HCEC 1CT (cell line): Measurements from ENCODE around the gene ST6GALNAC4.

Experiments used
- DNase-seq: peaks from one replicate; pipeline ENCODE4 v3.0.0-alpha.2; 2017

Gene ST6GALNAC4

DNA sequence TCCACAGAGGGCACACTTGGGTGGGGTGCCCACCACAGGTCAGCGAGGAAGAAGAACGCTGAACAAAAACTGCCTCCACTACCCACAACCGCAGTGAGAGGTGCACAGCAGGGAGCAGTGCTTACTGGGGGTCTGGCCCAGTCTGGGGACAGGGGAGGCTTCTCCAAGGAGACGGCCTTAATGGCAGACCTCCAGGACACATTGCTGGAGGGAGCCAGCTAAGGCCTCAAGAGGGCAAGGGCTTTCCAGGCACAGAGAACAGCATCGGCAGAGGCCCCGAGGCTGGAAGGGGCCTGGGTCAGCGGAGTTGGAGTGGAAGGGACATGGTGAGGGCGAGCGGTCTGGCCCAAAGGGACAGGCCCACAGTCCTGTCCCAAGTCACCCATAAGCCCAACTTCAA lies 29.1 kb upstream of the ST6GALNAC4 start:
- no peak for DNase-seq

DNA sequence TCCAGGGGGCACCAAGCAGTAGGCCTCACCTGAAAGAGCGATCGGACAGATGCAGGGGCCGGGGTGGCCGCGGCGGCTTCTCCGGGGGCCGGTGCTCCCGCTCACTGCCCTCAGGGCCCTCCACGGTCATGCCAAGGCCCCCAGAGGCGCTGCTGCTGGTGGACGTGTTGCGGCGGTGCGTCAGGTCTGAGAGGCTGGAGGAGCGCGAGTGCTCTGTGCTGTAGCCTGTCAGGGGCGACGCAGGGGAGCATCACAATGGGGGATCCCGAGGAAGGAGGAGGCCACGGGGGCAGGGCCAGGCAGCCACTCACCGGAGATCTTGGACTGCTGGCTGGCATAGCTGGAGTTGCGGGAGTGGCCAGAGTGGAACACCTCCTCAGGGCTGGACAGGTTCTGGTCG lies 28.5 kb upstream of the ST6GALNAC4 start:
- DNase-seq, result no peak

DNA sequence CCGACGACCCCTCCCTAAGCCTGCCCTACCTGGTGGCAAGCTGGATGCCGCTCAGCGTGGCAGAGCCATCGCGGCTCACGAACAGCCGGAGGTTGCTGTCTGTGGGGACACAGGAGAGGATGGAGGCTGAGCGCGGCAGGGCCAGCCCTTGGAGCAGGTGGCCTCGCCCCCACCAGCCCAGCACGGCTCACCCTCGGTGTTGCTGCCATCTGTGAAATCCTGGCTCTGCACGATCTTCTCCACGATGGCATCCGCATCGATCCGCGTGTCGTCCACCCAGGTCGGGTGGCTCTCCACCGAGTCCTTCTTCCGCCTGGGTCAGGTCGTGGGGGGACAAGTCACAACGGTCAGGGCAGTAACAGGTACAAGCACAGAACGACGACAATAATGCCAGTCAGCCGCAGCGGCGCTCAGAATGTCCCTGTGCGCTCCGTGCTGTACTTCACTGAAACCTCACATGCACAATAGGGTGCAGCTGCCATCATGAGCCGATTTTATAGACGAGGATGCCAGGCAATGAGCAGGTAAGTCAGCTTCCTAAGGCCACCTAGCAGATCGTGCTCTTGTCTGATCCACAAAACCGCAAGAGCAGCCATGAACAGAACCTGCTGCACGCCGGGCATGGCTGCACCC lies 27.9 kb upstream of the ST6GALNAC4 start:
- DNase-seq, result no peak

DNA sequence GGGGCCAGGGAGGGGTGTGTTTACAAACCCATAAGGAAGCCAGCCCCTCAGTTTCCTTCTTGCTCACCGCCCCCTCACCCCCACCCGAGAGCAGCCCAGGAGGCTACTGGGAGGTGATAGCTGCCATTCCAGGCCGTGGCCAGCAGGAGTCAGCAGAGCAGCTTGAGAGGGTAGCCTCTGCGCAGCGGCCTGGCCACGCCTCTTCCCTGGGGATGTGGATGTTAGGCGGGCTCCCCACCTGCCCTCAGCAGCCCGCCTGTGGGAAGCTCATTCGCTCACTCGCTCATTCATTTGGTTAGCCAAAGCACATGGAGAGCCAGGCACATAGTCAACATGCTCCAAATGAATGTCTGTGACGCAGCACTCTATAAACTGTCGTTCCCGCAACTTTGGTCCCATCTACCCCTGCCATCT lies 26.9 kb upstream of the ST6GALNAC4 start:
- peak; percentile 61 for DNase-seq

DNA sequence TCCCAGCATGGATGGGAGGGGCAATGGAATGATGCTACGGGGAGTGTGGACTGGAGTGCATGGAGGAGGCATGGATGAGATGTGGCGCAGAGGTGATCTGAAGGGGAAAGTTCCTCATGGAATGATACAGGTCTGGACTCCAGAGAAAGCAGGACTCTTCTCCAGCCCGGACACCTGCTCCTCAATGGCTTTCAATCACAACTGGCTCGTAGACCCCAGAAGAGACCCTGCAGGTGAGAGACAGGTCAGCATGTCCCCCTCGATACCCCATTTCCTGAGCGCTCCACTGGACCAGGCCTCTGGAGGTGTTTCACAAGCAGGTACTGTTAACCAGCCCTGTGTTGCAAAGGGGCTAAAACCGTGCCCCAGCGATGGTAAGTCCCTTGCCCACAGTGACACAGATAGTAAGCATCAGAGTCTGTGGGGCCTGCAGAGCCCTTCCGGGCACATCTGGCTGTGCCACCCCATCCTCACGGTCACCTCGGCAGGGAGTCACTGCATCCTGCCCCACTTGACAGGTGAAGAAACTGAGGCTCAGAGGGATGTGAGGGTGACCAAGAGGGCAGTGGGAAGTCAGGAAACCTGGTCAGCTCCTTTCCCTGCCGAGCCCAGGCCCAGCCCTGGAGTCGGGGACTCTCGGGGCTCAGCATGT lies 26.3 kb upstream of the ST6GALNAC4 start:
- DNase-seq, result no peak

DNA sequence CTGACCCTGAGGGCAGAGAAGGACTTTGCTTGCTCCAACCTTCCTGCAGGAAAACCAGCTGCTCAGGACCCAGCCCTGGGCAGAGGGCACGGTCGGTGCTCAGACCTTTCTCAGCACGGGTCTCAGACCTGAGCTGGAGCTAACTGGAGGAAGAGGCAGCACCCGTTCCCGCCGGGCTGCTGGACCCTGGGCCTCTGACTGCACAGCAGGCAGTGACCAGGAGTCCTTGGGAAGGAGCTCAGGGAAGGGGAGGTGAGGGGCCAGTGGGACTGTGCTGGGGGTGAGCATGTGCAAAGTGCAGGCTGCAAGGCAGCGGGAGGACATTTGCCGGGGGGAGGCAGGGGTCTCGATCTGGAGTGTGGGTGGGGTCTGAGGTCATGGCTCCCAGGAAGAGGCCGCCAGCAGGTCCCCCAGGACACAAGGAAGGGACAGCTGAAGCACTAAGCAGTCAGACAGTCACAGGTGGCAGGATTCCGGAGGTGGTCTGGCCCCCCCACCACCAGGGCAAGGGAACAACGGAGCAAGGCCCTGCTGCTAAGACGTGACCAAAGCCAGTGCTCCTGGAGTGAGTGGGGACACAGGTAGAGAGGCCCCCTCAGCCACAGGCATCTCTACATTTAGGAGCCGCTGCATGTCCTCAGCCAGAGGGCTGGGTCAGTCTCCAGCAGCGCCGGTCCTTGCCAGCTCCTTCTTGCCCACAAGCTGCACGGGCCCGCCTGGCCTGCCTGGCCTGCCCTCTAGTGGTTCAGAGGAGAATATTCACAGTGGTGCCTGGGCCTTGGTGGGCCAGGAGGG lies 25.6 kb upstream of the ST6GALNAC4 start:
- DNase-seq, result peak; percentile 59

DNA sequence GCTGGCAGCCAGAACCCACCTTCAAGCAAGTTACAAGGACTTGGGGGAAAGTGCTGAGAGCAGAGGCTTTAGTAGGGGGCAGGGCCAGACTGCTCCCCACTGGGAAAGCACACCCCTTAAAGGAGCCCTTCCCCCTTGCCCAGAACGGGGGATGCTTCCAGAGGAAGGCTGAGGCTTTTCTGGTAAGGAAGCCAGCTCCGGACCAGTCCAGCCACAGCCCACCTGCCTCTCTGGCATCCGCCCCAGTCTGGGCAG lies 25.0 kb upstream of the ST6GALNAC4 start:
- no peak for DNase-seq

DNA sequence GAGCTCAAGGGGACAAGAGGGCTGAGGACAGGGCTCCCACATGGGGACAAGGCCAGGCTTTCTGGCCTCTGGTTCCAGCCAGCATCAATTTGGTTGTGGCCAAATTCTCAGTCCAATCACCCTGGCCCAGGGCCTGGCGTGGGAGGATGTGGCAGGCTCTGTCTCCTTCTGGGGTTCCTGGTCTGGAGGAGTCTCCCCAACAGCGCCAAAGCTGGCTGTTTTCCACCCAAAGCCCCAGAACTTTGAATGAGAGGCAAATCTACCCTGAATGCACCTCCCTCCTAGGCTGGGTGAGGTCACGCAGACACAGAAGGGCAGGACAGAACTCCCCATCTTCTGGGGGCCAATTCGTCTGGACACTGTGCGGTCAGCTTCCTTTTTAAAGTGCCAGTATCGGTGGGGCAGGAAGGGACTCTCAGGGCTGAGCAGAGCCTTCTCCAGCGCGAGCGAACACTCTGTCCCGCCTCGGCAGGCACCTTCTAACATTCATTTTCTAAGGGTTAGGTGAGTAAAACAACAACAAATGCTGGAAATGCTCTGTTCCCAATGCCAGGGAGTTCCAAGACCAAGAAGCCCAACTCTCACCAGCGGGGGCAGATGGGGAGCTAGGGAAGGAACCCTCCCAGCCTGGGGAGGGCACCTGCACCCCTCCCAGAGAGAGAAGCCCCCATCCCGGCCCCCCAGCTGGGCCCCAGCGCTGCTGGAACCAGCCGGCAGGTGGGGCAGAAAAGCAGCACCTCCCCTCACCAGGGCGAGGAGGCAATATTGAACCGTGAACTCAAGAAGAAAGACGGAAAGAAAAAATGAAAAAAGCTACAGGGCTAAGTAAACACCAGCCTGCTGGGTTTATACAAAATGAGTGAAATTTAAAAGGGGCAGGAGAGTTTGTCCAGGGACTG lies 24.5 kb upstream of the ST6GALNAC4 start:
- DNase-seq, result no peak

DNA sequence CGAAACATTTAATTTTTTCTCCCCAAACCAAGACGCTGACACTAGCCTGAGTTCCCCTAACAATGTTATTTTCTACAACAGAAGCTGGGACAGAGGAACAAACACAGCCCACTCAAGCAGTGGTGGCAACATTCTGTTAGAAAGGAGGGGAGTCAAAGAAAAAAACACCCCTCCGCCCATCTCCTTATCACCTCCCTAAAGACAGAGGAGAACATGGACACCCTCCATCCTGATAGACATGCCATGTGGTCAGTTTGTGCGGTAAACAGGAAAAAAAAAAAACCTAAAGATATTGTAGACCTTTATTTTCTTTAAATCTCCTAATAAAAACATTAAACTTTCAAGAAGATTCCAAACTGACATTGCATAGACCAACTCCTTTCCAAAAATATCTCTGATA lies 23.8 kb upstream of the ST6GALNAC4 start:
- DNase-seq, result no peak

DNA sequence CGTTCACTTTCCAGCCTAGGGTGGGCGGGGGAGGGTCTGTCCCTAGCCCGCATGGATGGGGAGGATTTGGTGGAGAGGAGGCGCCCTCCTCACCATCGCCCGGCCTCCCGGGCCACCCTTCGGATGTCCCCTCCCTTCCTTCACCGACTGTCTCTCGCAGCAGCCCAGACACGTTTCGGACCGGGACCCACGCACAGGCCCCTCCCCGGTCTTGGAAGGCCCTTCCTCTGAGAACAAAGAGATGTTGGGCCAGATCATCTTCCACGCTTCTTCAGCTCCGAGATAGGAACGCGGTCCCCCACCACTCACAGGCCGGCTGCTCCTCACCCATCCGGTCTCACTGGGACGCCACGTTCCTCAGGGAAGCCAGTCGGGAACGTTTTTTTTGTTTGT lies 21.5 kb upstream of the ST6GALNAC4 start:
- DNase-seq, result no peak

DNA sequence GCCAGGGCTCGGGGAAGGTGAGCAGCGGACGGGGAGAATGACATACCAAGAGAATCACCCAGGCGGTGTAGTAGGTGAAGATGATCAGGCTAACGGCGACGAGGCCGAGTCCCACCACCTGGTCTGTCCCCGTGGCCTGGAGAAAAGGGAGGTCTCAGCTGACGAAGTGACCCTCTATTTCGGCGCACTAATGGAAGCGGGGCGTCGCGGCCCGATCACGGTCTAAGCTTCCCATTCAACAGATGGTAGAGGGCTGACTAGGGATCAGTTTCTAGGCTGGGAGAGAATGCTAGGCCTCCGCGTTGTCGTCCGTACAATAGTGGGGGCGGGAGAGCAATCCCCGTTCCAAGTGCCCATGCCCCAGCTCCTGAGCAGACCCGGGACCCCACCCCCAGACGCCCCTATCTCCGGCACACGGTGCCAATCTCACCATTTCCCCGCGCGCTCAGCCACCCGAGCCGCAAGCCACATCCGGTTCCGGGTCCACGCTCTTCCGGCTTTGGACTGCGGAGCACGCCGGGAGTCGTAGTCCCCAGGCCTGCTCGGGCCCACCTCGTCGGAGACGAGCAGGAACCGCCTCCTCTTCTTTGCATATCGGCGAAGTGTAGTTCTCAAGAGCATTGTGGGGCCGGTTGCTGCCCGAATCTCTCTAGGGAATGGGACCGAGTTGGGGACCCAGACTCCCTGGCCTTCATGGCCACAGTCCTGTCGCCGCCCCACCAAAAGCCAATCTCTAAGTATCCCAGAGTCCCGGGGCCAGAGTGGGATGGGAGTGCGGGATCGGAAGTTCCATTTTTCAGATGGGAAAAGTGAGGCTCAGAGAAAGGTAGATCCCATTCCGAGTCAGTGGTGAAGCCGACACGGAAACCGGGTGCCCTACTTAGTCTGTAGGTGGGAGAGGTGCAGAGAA lies 20.8 kb upstream of the ST6GALNAC4 start, which contains the start of gene DPM2:
Gene DPM2, minus strand, starts transcription at position 467 of the 910 bp plus-strand sequence. Its CDS starts 34 bp downstream, at position 433.
- DNase-seq, result peak; percentile 86

DNA sequence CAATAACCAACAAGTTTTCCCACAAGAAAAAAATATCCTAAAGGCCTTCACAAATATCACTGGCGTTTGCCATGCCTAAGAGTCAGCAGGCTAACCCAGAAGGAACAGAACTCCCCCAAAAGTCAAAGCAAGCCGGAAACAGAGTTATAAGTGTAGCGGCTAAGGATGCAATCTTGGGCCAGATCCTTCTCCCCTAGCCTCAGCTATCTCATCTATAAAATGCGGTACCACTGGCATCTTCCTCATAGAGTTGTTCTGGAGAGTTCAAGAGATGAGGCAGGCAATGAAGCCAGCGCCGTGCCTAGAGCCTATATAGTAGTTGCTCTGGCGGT lies 20.2 kb upstream of the ST6GALNAC4 start:
- DNase-seq, result no peak

DNA sequence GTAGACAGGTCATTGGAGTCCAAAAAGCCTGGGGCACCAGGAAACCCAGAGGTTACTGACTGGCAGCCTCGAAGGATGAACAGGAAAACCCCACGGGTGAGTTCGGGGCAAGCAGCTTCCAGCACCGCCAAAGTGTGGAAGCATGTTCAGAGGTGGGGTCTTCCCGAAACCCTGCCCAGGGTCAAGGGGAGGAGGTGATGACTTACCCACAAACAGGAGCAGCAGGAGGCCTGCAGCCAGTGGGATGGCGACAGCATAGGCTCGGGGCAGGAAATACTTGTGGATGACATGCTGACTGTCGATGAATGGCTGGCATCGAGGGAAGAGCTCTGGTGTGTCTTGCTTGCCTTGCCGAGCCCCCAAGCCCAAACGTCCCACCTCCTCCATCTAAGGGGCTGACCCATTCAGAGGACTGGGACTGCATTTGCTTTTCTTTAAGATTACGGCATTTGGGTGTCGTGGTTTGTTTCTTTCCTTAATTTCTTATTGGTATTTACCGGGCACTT lies 19.6 kb upstream of the ST6GALNAC4 start:
- no peak for DNase-seq

DNA sequence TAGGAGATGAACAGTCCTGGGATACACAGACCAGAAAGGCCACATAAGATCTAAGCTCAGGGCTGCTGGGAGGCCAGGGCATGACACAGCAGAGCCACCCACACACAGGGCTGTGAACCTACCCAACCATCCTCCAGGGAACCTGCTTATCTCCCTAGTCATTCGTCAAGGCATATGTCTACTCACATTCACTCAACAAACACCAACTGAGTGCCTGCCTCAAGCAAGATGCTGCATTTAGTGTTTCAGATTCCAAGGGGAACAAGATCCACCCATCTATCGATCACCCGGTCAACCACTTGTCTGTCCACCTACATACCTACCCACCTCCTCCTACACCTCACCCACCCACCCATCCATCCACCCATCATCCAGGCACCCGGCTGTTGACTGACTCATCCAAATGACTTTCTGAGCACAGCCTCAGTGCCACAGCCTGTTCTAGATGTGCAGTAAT lies 19.0 kb upstream of the ST6GALNAC4 start:
- DNase-seq, result no peak

DNA sequence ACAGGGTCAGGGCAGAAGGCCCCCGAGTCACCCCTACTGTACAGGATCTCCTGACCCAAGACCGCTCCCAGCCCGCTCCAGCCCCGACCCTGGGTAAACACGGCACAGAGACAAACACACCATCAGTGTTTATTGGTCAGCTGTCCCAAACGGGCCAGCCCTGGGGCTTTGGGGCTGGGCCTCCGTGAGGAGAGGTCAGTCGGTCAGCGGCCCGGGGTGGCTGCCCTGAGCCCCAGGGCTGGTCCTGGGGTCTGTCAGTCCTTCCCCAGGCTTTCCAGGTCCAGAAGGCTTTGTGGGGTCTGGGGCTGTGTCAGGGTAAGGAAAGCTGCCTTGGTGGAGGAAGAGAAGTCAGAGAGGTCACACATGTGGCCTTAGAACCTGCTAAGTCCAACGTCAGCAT lies 18.1 kb upstream of the ST6GALNAC4 start:
- no peak for DNase-seq

DNA sequence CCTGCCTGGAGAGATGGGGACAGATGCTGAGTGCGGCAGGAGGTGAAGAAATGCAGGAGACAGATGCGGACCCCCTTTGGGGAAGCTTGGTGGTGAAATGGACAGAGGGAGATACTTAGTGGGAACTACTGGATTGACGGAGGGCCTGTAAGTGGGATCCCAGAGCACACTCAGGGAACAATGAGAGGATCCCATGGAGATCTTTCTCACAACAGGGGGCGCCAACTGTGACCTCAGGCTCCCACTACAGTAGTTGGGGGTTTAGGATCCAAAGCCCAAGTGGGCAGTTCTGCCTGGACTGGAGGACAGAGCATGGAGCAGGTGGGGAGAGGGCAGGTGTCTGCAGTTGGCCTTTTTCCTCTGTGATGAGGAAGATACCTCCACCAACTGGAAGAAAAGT lies 17.4 kb upstream of the ST6GALNAC4 start:
- DNase-seq, result no peak

DNA sequence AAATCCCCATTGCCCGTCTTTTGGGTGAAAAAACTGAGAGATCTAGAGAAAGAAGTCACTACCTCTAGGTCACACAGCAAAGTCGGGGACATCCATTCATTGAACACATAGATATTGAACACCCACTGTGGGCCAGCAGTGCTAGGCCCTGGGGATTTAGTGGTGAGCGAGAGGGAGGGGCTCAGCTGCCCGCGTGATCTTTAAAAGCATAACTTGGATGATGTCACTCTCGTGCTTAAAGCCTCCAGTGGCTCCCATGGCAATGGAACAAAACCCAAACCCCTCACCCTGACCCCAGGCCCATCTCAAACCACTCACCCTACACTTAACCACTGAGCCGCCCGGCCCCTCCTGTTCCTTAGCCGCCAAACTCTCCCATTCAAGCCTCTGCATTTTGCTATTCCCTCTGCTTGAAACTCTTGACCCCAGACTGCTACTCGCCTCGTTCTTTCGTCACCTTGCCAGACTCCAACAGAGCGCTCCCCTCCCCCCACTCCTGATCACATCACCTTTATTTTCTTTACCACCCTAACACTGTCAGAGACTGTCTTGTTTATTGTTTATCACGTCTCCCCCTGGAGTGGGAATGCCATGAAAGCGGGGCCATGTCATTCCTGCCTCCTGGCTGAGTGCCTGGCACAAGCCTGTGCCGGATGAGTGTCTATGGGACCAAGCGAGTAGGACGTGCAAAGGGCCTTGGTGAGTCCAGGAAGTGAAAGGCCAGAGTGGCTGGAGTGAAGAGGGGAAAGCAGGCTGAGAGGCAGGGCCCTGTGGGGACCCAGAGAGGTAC lies 14.4 kb upstream of the ST6GALNAC4 start:
- DNase-seq, result peak; percentile 67

DNA sequence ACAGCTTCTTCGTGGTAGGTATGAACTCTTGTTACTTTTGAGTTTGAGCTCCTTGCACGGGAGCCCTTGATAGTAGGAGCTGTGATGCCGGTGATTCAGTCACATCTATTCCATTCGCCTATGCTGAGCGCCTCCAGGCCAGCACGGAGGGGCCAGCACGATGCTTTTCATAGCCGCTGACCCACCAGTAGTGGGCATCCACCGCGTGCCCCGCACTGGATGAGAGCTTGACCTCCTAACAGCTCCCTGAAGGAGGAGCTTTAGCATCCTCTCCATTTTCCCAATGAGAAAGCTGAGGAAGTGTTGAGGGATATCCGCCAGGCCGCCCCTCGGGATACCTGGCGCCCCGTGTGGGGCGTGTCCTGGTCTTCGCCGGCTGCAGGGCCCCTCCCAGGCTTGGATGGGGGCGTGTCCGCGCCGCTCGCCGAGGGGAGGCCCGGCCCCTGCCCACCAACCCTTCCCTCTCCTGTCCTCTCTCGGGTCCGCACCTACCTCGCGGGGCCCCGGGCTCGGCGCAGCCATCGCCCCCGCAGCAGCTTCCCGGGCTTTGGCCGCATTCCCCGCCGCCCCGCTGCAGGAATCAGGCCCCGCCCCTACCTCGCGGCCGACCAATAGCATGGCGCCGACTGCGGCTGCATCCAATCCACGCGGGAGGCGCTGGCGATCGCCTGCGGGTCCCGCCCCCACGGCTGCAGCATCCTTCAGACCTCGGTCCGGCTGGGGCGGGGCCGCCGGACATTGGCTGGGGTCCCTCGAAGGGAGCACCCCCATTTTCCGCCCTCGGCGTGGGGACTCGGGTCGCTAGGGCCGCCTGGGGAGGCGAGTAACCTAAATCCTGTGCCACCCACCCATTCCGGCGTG lies 13.6 kb upstream of the ST6GALNAC4 start, which contains the start of gene PIP5KL1:
Gene PIP5KL1, minus strand, starts transcription at position 547 of the 861 bp plus-strand sequence. Its CDS starts 25 bp downstream, at position 522.
- DNase-seq, result peak; percentile 83

DNA sequence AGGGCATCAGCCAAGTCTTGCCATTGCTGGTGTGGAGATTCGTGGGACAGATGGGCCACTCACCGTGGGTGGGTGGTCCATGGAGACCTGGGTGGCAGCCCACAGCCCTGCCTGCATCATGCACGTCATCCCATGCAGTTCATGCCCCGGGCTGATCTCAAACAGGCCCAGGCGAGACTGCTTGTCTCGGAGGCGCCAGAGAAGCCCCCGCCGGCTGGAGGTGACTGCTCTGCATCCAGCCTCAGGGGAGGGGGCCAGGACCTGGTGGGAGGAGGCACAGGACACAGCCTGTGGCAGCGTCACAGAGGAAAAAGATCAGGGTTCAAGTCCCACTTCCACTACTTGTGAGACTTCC lies 12.8 kb upstream of the ST6GALNAC4 start:
- no peak for DNase-seq
